NCI-H2081 treated with DMSO at 0.1 percent for 48 hours (cell line): Measurements from ENCODE around the gene URAD.
"Not testable (repeated sequence)": the region's sequence is repeated elsewhere in the genome, so short reads cannot be mapped to it uniquely, and the experiment has no call there.

Experiments used
- DNase-seq: peaks from one replicate; lab custom pipeline; 2025; lab: John Stamatoyannopoulos, UW

Gene URAD

GRCh38 chr13:27970382-27971235 is 17.9 kb downstream of the URAD start:
- DNase-seq, result no peak

GRCh38 chr13:27969866-27970229 is 18.6 kb downstream of the URAD start:
- DNase-seq, result no peak

GRCh38 chr13:27969082-27969865 is 19.2 kb downstream of the URAD start, which contains the start of gene CDX2:
Gene CDX2 (minus strand): TSS chr13:27969315. CDS start chr13:27969006, 309 bp downstream.
- no peak for DNase-seq

- no peak for DNase-seq
Measured at GRCh38 chr13:27968316-27969081, 20.0 kb downstream of the URAD start.

GRCh38 chr13:27967736-27968315 is 20.7 kb downstream of the URAD start:
- no peak for DNase-seq

GRCh38 chr13:27967203-27967735 is 21.2 kb downstream of the URAD start:
- no peak for DNase-seq

GRCh38 chr13:27966641-27967202 is 21.8 kb downstream of the URAD start:
- no peak for DNase-seq

- no peak for DNase-seq
Measured at GRCh38 chr13:27965740-27966640, 22.5 kb downstream of the URAD start.

- no peak for DNase-seq
Measured at GRCh38 chr13:27965343-27965739, 23.2 kb downstream of the URAD start.

GRCh38 chr13:27964741-27965323 is 23.7 kb downstream of the URAD start:
- DNase-seq, result no peak

- DNase-seq, result not testable (repeated sequence)
Measured at GRCh38 chr13:27964206-27964605, 24.3 kb downstream of the URAD start.

- DNase-seq, result no peak
Measured at GRCh38 chr13:27963491-27963890, 25.0 kb downstream of the URAD start.

- no peak for DNase-seq
Measured at GRCh38 chr13:27962982-27963381, 25.5 kb downstream of the URAD start.

GRCh38 chr13:27962128-27962841 is 26.2 kb downstream of the URAD start:
- no peak for DNase-seq

- DNase-seq, result no peak
Measured at GRCh38 chr13:27961227-27962085, 27.0 kb downstream of the URAD start.

GRCh38 chr13:27960362-27961226 is 27.9 kb downstream of the URAD start:
- DNase-seq, result no peak

GRCh38 chr13:27959976-27960361 is 28.5 kb downstream of the URAD start:
- no peak for DNase-seq
